GM12878 (cell line): ENCODE measurements around the gene HS6ST3. TPM values are rescaled to one million over a fixed set of nuclear protein-coding genes. Genes with fewer than 3 reads are reported as not detected.

Source experiments
- ATAC-seq: fragments of 200-7000 bp; cut with Tn5 transposase; 3 replicates; pipeline ENCODE4 v1.9.1; 2020; ENCODE audit warnings: mild to moderate bottlenecking, moderate library complexity
- BruUV-seq: library from RNA; stranded (reverse); fragments of 400-500 nt; replicated peaks from 2 replicates; lab custom pipeline; 2021; lab: Mats Ljungman, UMichigan
- CTCF ChIA-PET: fragments of 300-600 bp; sonication (Branson Sonifier 250); formaldehyde crosslinking; extraction: SDS; loops from one replicate; lab custom pipeline; 2021; ENCODE audit warnings: inconsistent platforms; lab: Yijun Ruan, JAX
- POLR2A ChIA-PET: fragments of 350-600 bp; formaldehyde crosslinking; extraction: SDS; loops from one replicate; lab custom pipeline; 2021; ENCODE audit warnings: inconsistent platforms; lab: Charles Lee
- RAD21 ChIA-PET: fragments of 300-600 bp; sonication (Branson Sonifier 250); formaldehyde crosslinking; loops from one replicate; lab custom pipeline; 2023; ENCODE audit warnings: antibody characterized with exemption; ENCODE audit not compliant: unreplicated experiment; lab: Charles Lee
- SMC1A ChIA-PET: fragments of 300-600 bp; sonication (Branson Sonifier 250); formaldehyde crosslinking; loops from one replicate; lab custom pipeline; 2023; ENCODE audit not compliant: unreplicated experiment, uncharacterized antibody; lab: Charles Lee
- DNase-seq: peaks from one replicate; pipeline ENCODE4 v3.0.0-alpha.2; 2011; ENCODE audit warnings: low read depth, low spot score
- FAIRE-seq: peaks from 3 replicates; lab custom pipeline; 2011; peaks lifted over from hg19 to GRCh38; lab: Jason Lieb, UNC
- H2AFZ ChIP-seq: 2 replicates; pipeline ENCODE4 v1.6.0; 2011; ENCODE audit warnings: low read depth, low read length, control low read depth; ENCODE audit not compliant: control insufficient read depth
- H3K27ac ChIP-seq: 2 replicates; pipeline ENCODE4 v1.5.1; 2011; ENCODE audit warnings: control low read depth; ENCODE audit not compliant: control insufficient read depth, insufficient read depth
- H3K27me3 ChIP-seq, 2 experiments: replicated peaks in 1 of 2; 2 replicates each; pipeline versions ENCODE4 v1.6.0 to v1.6.1; 2011; ENCODE audit warnings: low read length in 1 of 2; ENCODE audit not compliant: control insufficient read depth in 2 of 2, insufficient read depth in 2 of 2
- H3K36me3 ChIP-seq, 2 experiments: 2 replicates each; pipeline ENCODE4 v1.5.1; 2011; ENCODE audit warnings: low read length in 1 of 2; ENCODE audit not compliant: control insufficient read depth in 2 of 2, insufficient read depth in 2 of 2
- H3K4me1 ChIP-seq: 2 replicates; pipeline ENCODE4 v1.6.1; 2011; ENCODE audit warnings: mild to moderate bottlenecking, low read length, moderate library complexity, mixed read lengths; ENCODE audit not compliant: control insufficient read depth, insufficient read depth
- H3K4me2 ChIP-seq: 2 replicates; pipeline ENCODE4 v1.6.0; 2011; ENCODE audit warnings: control low read depth; ENCODE audit not compliant: control insufficient read depth, insufficient read depth
- H3K4me3 ChIP-seq: fragments of 200-600 bp; sonication (generic); 2 replicates; pipeline ENCODE4 v1.5.1; 2016
- H3K79me2 ChIP-seq: 2 replicates; pipeline ENCODE4 v1.6.0; 2011; ENCODE audit warnings: low read length; ENCODE audit not compliant: control insufficient read depth, insufficient read depth
- H3K9ac ChIP-seq: 2 replicates; pipeline ENCODE4 v1.8.0; 2011; ENCODE audit warnings: low read length, control low read depth, mixed read lengths; ENCODE audit not compliant: control insufficient read depth, insufficient read depth
- H3K9me3 ChIP-seq: replicated peaks from 3 replicates; pipeline ENCODE4 v1.5.1; 2011; ENCODE audit warnings: mild to moderate bottlenecking, low read length; ENCODE audit not compliant: control insufficient read depth, insufficient read depth
- H4K20me1 ChIP-seq: 2 replicates; pipeline ENCODE4 v1.6.0; 2011; ENCODE audit not compliant: control insufficient read depth, insufficient read depth
- BACH1 ChIP-seq: fragments of 450-650 bp; IDR thresholded peaks from 2 replicates; pipeline ENCODE4 v1.6.1; 2017; ENCODE audit warnings: mild to moderate bottlenecking, borderline replicate concordance
- CUX1 ChIP-seq: IDR thresholded peaks from 2 replicates; pipeline ENCODE4 v1.6.1; 2012; ENCODE audit warnings: improper control_type of control experiment, low read depth, low read length; ENCODE audit not compliant: insufficient replicate concordance
- ELK1 ChIP-seq: IDR thresholded peaks from 2 replicates; pipeline ENCODE4 v1.6.1; 2012; ENCODE audit warnings: low read depth, low read length, improper control_type of control experiment
- MYB ChIP-seq: fragments of 150-350 bp; IDR thresholded peaks from 2 replicates; pipeline ENCODE4 v1.6.1; 2014; ENCODE audit warnings: mild to moderate bottlenecking, low read depth, low read length, borderline replicate concordance
- RUNX3 ChIP-seq: IDR thresholded peaks from 2 replicates; pipeline ENCODE4 v1.6.1; 2012; ENCODE audit warnings: low read length, inconsistent platforms
- SREBF2 ChIP-seq: IDR thresholded peaks from 2 replicates; pipeline ENCODE4 v1.6.1; 2012; ENCODE audit warnings: mild to moderate bottlenecking, low read length
- USF1 ChIP-seq: IDR thresholded peaks from 2 replicates; pipeline ENCODE4 v1.6.1; 2011; ENCODE audit warnings: borderline replicate concordance, low read depth, mild to moderate bottlenecking, moderate library complexity, mixed read lengths, low read length; ENCODE audit not compliant: insufficient read depth; ENCODE audit errors: extremely low read length
- WGBS: methylation state at CpG from one replicate; pipeline ENCODE4 v1.1.6; 2016; ENCODE audit warnings: low lambda C conversion rate; ENCODE audit not compliant: insufficient replicate concordance, insufficient coverage; ENCODE audit errors: missing lambda C conversion rate; 5-methylcytosine and 5-hydroxymethylcytosine counted together
- in situ Hi-C: fragments of 300-500 bp; cut with MboI; formaldehyde crosslinking; loops from 9 replicates; pipeline ENCODE4 v1.14.3; 2018; ENCODE audit warnings: mixed read lengths
- intact Hi-C: fragments of 100-400 bp; cut with micrococcal nuclease; formaldehyde crosslinking; loops from one replicate; pipeline ENCODE4 v1.14.2; 2022; ENCODE audit not compliant: unreplicated experiment
- polyA plus RNA-seq, 11 experiments: library from polyadenylated mRNA; depleted of rRNA in 4 of 11; unstranded in 6 of 11; stranded (reverse) in 5 of 11; fragments of >200 nt; fragmentation: Nextera tagmentation in 4 of 11; fragmentation: Illumina TruSeq in 1 of 11; extraction: Ambion mirVana in 4 of 11; extraction: Trizol in 1 of 11; gene quantifications; 1 replicate in 1 of 11; 2 replicates in 10 of 11; pipeline versions ENCODE4 v1.2.1 to v1.2.3, GENCODE V29; 2011 to 2016; ENCODE audit warnings: inconsistent platforms in 2 of 11, missing spikeins in 2 of 11, low read depth in 1 of 11
- total RNA-seq, 4 experiments: library from RNA; depleted of rRNA in 3 of 4; stranded (reverse); fragments of >200 nt in 3 of 4; fragmentation: Illumina TruSeq in 1 of 4; extraction: Trizol in 1 of 4; gene quantifications; 2 replicates each; pipeline versions ENCODE4 v1.2.1 to v1.2.3, GENCODE V29; 2013 to 2021

The HS6ST3 gene
- total and polyA plus RNA-seq, 10 of the 15 experiments (the other 5 are each of a cell fraction or from before 2014, with no cell fraction given): under 0.01 to 2.9 TPM; not detected in 8

GRCh38 chr13:96342286-96342685 is 252.4 kb downstream of the HS6ST3 start:
- Histone ChIP-seq H3K27ac (no peak overlapping the region), H4K20me1 (no peaks in the 10 kb centered on the region), H3K9ac (no peak overlapping the region), H3K4me3 (no peak overlapping the region), H2AFZ (no peak overlapping the region), H3K9me3 (no peaks in the 10 kb centered on the region), H3K4me1 (no peaks in the 10 kb centered on the region), H3K36me3 (no peaks in the 10 kb centered on the region), H3K27me3 (no peaks in the 10 kb centered on the region), H3K4me2 (no peak overlapping the region), H3K79me2 (no peaks in the 10 kb centered on the region)
- FAIRE-seq (no peak), ATAC-seq (no peak), DNase-seq (no peak)
- ChIA-PET CTCF (interaction anchor here (0.6 kb wide), 1 partner anchor 1418 kb away, joined by 3 read pairs; no protein-coding TSS in a partner anchor), POLR2A (no interaction called here), RAD21 (interaction anchor here (0.5 kb wide), 1 partner anchor 403 kb away, joined by 5 read pairs; no protein-coding TSS in a partner anchor), SMC1A (no interaction called here)
- in situ Hi-C loops: no loop called here
- BruUV-seq: no TSS peak
- 69% methylated on average over 3 of the region's 3 CpGs for WGBS
- intact Hi-C loops: no loop called here
- no peak for TF ChIP-seq RUNX3
- no peak for TF ChIP-seq ELK1

- in situ Hi-C loops: no loop called here
- ChIA-PET CTCF (no interaction called here), POLR2A (no interaction called here), SMC1A (no interaction called here), RAD21 (no interaction called here)
- no peaks in the 10 kb centered on the region for H3K36me3 ChIP-seq
- FAIRE-seq (no peak), DNase-seq (no peak), ATAC-seq (no peak)
- no peaks in the 10 kb centered on the region for H3K4me1 ChIP-seq
- intact Hi-C loops: no loop called here
- H3K4me3 ChIP-seq: no peak overlapping the region
- H3K9ac ChIP-seq: no peak overlapping the region
- no peaks in the 10 kb centered on the region for H3K27me3 ChIP-seq
- no TSS peak for BruUV-seq
- H3K79me2 ChIP-seq: no peaks in the 10 kb centered on the region
- H4K20me1 ChIP-seq: no peaks in the 10 kb centered on the region
- no peak overlapping the region for H2AFZ ChIP-seq
- no peak overlapping the region for H3K4me2 ChIP-seq
- H3K27ac ChIP-seq: no peak overlapping the region
- no peaks in the 10 kb centered on the region for H3K9me3 ChIP-seq
- 13% methylated on average over 4 of the region's 4 CpGs for WGBS
- TF ChIP-seq BACH1 (no peak), CUX1 (no peak), USF1 (no peak), SREBF2 (no peak), MYB (no peak)
Measured at GRCh38 chr13:96342852-96343465, 253.1 kb downstream of the HS6ST3 start.
